Measurements from ENCODE around the gene TMEM106C.

GRCh38 chr12:48002773-48003218, 39.4 kb downstream of the TMEM106C start:
- TF ChIP-seq CTCF (conservative IDR thresholded peaks at IDR 0.05) (no peak), EZH2 (IDR thresholded peaks at IDR 0.05; ENCODE audit: low read depth) (no peak)
